ENCODE results near the gene CWC27. TPM values are rescaled to one million over a fixed set of nuclear protein-coding genes. Genes with fewer than 3 reads are reported as not detected.

CWC27 gene
- polyA plus RNA-seq, 2 of the 4 experiments (the other 2 are of a cell fraction), result 24.1 to 48.5 TPM

- CTCF ChIA-PET, result interaction anchor here (4.7 kb wide), 1 partner anchor 153 kb away, joined by 22 read pairs; no protein-coding TSS in a partner anchor
- H3K4me3 ChIP-seq, result no peak overlapping the region
Measured at GRCh38 chr5:64788156-64788555, 19.4 kb downstream of the CWC27 start.

GRCh38 chr5:64789457-64789856, 20.7 kb downstream of the CWC27 start:
- H3K4me3 ChIP-seq, result no peak overlapping the region
- WGBS (ENCODE audit: missing lambda C conversion rate), result 90% methylated on average over 3 of the region's 3 CpGs
- FAIRE-seq, result no peak
- CTCF ChIA-PET, result interaction anchor here (4.7 kb wide), 1 partner anchor 155 kb away, joined by 22 read pairs; no protein-coding TSS in a partner anchor
- peaks cover 26% of the 10 kb centered on the region for H3K4me1 ChIP-seq
- no peak overlapping the region for H3K4me2 ChIP-seq
- POLR2A ChIA-PET, result no interaction called here
- DNase-seq (ENCODE audit: low read depth in 1 of 2, low spot score in 1 of 2), result no peak
- H3K9me3 ChIP-seq, result no peaks in the 10 kb centered on the region
- no peak overlapping the region for H3K27ac ChIP-seq
- TF ChIP-seq EHF (CRISPR knock-in tag; IDR thresholded peaks at IDR 0.05) (no peak), REST (IDR thresholded peaks at IDR 0.05) (no peak), RARB (CRISPR knock-in tag; IDR thresholded peaks at IDR 0.05) (no peak), TFCP2L1 (CRISPR knock-in tag; IDR thresholded peaks at IDR 0.05) (no peak), PHF8 (IDR thresholded peaks at IDR 0.05; ENCODE audit: borderline replicate concordance, low read depth) (no peak), ZFP36 (IDR thresholded peaks at IDR 0.05; ENCODE audit: borderline replicate concordance, partially characterized antibody) (no peak)
- ATAC-seq, result no peak

More at GRCh38 chr5:64788156-64788555, 19.4 kb downstream of the CWC27 start:
- POLR2A ChIA-PET, result no interaction called here
- Histone ChIP-seq H3K4me2 (no peak overlapping the region), H3K27ac (no peak overlapping the region), H3K9me3 (no peaks in the 10 kb centered on the region), H3K4me1 (peaks cover 16% of the 10 kb centered on the region)
- 86% methylated on average over 2 of the region's 2 CpGs for WGBS (ENCODE audit: missing lambda C conversion rate)
- TF ChIP-seq POLR2A (IDR thresholded peaks at IDR 0.05; ENCODE audit: low read length) (no peak), RARB (CRISPR knock-in tag; IDR thresholded peaks at IDR 0.05) (no peak), MYC (IDR thresholded peaks at IDR 0.05; ENCODE audit: borderline replicate concordance, low read length) (no peak), NPAS2 (CRISPR knock-in tag; IDR thresholded peaks at IDR 0.05; ENCODE audit: borderline replicate concordance) (no peak), FOSB (CRISPR knock-in tag; IDR thresholded peaks at IDR 0.05) (no peak), FOXS1 (CRISPR knock-in tag; IDR thresholded peaks at IDR 0.05) (no peak), E2F6 (IDR thresholded peaks at IDR 0.05; ENCODE audit: borderline replicate concordance, low read depth) (no peak), MAZ (IDR thresholded peaks at IDR 0.05; ENCODE audit: borderline replicate concordance, low read depth, low read length) (no peak), ZSCAN20 (CRISPR knock-in tag; IDR thresholded peaks at IDR 0.05) (no peak), HMGXB4 (CRISPR knock-in tag; IDR thresholded peaks at IDR 0.05; ENCODE audit: borderline replicate concordance) (no peak), BHLHE40 (IDR thresholded peaks at IDR 0.05; ENCODE audit: low read depth, low read length) (no peak), PBX3 (IDR thresholded peaks at IDR 0.05) (no peak), HOXB5 (CRISPR knock-in tag; IDR thresholded peaks at IDR 0.05) (no peak), JUN (IDR thresholded peaks at IDR 0.05) (no peak), ZNF302 (CRISPR knock-in tag; IDR thresholded peaks at IDR 0.05) (no peak), MAFK (IDR thresholded peaks at IDR 0.05; ENCODE audit: partially characterized antibody) (no peak)
- ATAC-seq (no peak), DNase-seq (ENCODE audit: low read depth in 1 of 2, low spot score in 1 of 2) (no peak), FAIRE-seq (no peak)
